DOHH2 (cell line): Measurements from ENCODE around the gene CPT1B.

Source experiments
- CTCF ChIP-seq: fragments of 200-600 bp; sonication (generic); IDR thresholded peaks from one replicate; pipeline ENCODE4 v1.5.1; 2014; ENCODE audit warnings: antibody characterized with exemption, mild to moderate bottlenecking, low read depth, low read length; ENCODE audit not compliant: poor library complexity, severe bottlenecking
- EZH2phosphoT487 ChIP-seq: fragments of 200-600 bp; sonication (generic); IDR thresholded peaks from 2 replicates; pipeline ENCODE4 v1.6.1; 2017; ENCODE audit warnings: borderline replicate concordance, mild to moderate bottlenecking, antibody characterized with exemption, low read length, moderate library complexity, mixed read lengths

- TF ChIP-seq CTCF, result no peak
- no peak for TF ChIP-seq EZH2phosphoT487
Observed at GRCh38 chr22:50622723-50623327, 44.6 kb upstream of the CPT1B start.
